GM06990 (cell line): Measurements from ENCODE around the gene MYOG.

Experiments
- DNase-seq: peaks from one replicate; pipeline ENCODE4 v3.0.0-alpha.2; 2011; ENCODE audit not compliant: insufficient read length; ENCODE audit errors: extremely low read depth
- H3K27me3 ChIP-seq: replicated peaks from 2 replicates; pipeline ENCODE4 v1.6.0; 2011; ENCODE audit warnings: low read length; ENCODE audit not compliant: control insufficient read depth, insufficient read depth
- H3K36me3 ChIP-seq: 2 replicates; pipeline ENCODE4 v1.5.1; 2011; ENCODE audit warnings: low read length; ENCODE audit not compliant: control insufficient read depth, insufficient read depth
- H3K4me3 ChIP-seq: replicated peaks from 2 replicates; pipeline ENCODE4 v1.5.1; 2011; ENCODE audit warnings: low read depth, mild to moderate bottlenecking, control low read depth, low read length
- TF ChIP-seq, protein P1 (sequence below): IDR thresholded peaks from 2 replicates; pipeline ENCODE4 v1.5.1; 2011; ENCODE audit warnings: low read length, control low read depth, mild to moderate bottlenecking, inconsistent platforms; ENCODE audit not compliant: insufficient read depth, poor library complexity, severe bottlenecking

The MYOG gene

DNA sequence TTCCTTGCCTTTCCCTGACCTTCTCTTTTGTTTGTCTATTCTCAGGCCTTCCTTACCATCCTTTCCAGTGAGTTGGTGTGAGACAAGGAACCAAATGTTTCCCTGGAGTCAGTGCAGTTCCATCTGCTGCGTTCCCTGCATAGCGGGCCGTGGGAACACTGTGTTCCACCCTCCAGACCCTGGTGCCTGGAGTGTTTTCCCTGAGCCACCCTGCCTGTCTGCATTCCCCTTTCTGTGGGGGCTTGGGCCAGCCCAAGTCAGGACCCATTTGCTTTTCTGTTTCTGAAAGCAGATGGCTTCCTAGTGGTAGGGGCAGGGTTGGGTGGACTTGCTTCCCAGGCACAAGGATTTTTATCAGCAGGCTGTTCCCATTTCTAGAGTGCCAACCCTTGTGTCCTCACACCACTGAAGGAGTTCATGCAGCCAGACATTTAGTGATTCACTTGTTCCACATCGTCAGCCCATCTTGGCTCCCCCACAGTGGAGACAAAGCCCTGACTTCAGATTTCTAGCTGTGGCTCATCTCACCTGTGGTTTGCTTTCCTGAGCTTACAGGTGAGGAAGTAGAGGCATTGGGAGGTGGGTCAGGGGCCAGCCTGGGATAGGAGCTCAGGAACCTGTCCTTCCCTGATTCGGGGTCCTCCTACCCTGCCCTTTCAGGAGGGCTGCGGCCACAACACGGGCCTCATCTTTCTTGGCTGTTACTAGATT lies 14.1 kb upstream of the MYOG start:
- no peaks in the 10 kb centered on the region for H3K27me3 ChIP-seq
- DNase-seq: no peak
- TF ChIP-seq, protein P1, sequence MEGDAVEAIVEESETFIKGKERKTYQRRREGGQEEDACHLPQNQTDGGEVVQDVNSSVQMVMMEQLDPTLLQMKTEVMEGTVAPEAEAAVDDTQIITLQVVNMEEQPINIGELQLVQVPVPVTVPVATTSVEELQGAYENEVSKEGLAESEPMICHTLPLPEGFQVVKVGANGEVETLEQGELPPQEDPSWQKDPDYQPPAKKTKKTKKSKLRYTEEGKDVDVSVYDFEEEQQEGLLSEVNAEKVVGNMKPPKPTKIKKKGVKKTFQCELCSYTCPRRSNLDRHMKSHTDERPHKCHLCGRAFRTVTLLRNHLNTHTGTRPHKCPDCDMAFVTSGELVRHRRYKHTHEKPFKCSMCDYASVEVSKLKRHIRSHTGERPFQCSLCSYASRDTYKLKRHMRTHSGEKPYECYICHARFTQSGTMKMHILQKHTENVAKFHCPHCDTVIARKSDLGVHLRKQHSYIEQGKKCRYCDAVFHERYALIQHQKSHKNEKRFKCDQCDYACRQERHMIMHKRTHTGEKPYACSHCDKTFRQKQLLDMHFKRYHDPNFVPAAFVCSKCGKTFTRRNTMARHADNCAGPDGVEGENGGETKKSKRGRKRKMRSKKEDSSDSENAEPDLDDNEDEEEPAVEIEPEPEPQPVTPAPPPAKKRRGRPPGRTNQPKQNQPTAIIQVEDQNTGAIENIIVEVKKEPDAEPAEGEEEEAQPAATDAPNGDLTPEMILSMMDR: no peak
- H3K4me3 ChIP-seq: no peak overlapping the region
- H3K36me3 ChIP-seq: no peaks in the 10 kb centered on the region

DNA sequence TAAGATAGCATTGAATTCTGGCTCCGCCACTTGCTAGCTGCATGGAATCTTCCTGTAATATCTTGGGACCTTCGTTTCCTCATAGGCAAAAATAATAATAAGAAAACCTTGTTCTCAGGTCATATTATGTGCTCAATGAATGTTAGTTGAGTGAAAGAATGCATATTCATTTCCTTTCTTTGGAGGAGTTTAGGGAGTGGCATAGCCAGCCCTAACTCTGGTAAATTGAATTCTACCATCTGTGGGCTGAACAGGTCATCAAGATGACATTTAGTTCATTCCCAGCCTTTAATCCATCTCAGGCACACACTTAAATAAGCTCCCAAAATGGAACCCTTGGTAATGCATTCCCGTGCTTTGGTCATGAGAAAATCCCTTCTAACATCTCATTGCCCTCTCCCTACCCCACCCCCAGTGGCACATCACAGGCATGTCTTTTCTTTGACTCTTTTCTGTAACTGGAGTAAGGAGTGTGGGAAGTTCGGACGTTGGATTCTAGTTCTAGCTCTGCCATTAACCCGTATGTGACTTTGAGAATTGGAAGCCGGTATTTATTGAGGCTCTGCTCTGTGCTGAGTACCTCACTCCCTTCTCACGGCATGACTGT lies 13.2 kb upstream of the MYOG start:
- Histone ChIP-seq H3K27me3 (no peaks in the 10 kb centered on the region), H3K4me3 (no peak overlapping the region), H3K36me3 (no peaks in the 10 kb centered on the region)
- no peak for DNase-seq
- TF ChIP-seq, protein P1: no peak

DNA sequence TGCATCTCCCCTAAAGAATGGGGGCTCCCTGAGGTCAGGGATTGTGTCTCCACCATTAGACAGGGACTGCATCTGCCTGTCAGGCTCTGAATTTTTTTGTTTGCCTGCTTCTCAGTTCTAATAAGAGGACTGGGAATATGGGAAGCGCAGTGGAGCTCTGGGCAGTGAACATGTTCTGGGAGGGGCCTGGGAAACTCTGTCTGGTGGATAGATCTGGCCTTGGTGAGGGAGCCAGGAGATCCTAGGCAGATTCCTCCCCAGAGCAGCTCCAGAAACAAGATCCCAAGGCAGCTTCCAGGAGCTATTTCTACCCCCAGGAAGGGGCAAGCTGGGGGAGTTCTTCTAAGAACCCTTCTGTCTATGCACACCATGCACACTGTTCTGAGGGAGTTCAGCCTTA lies 12.6 kb upstream of the MYOG start:
- no peak overlapping the region for H3K4me3 ChIP-seq
- no peak for DNase-seq
- no peaks in the 10 kb centered on the region for H3K27me3 ChIP-seq
- H3K36me3 ChIP-seq: no peaks in the 10 kb centered on the region
- TF ChIP-seq, protein P1: no peak

DNA sequence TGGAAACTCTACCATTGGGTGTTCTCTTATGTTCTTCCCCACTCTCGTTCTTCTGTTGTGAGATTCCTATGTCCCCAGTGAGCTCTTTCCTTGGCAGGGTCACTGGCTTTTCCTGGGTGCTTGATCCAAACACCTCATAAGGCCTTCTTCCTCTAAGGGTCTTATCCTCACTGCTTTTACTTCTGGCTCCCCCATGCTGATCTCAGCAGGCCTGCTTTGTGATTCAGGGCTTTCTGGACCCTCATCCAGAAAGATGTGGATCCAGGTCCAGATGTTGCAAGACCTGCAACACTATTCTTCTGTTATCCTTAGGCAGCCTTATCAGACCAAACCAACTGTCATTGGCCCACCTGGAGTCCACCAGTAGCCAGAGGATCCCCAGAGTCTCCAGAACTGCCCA lies 11.2 kb upstream of the MYOG start:
- TF ChIP-seq, protein P1: no peak
- Histone ChIP-seq H3K36me3 (no peaks in the 10 kb centered on the region), H3K27me3 (no peaks in the 10 kb centered on the region), H3K4me3 (no peak overlapping the region)
- DNase-seq: no peak

DNA sequence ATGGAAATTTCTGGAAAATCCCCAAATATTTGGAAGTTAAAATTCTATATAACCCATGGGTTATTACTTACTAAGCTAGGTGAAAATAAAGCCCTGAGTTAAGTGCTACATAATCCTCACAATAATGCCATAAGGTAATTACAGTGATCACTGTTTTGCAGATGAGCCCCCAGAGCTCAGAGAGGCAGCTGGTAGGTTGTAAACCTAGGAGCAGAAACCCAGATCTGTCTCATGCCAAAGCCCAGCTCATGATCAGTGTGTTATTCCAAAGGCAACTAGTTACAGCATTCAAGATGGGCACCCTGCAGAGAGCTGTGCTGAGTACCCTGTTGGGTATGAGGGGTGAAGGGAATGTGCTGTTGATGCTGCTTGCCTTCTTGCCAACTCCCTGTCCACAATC lies 10.8 kb upstream of the MYOG start:
- Histone ChIP-seq H3K36me3 (no peaks in the 10 kb centered on the region), H3K4me3 (no peak overlapping the region), H3K27me3 (no peaks in the 10 kb centered on the region)
- no peak for DNase-seq
- TF ChIP-seq, protein P1: no peak
